Testis (tissue), 3 donors: ENCODE results near the gene FHOD3. TPM values are rescaled to one million over a fixed set of nuclear protein-coding genes. Genes with fewer than 3 reads are reported as not detected.

Source experiments
- DNase-seq: peaks from one replicate; pipeline ENCODE4 v3.0.0-alpha.2; 2019
- H3K27ac ChIP-seq, 2 donors: fragments of 200-600 bp; sonication (generic); one replicate each; pipeline ENCODE4 v1.5.1; 2019
- H3K27me3 ChIP-seq: fragments of 200-600 bp; sonication (generic); one replicate; pipeline ENCODE4 v1.5.1; 2019
- H3K36me3 ChIP-seq: fragments of 200-600 bp; sonication (generic); one replicate; pipeline ENCODE4 v1.5.1; 2017; ENCODE audit warnings: low read depth; ENCODE audit errors: missing control alignments
- H3K4me1 ChIP-seq: fragments of 200-600 bp; sonication (generic); one replicate; pipeline ENCODE4 v1.5.1; 2019
- H3K4me3 ChIP-seq, 2 donors: fragments of 200-600 bp; sonication (generic); one replicate each; pipeline ENCODE4 v1.5.1; 2017 to 2019
- H3K9me3 ChIP-seq: fragments of 200-600 bp; sonication (generic); one replicate; pipeline ENCODE4 v1.5.1; 2017
- CTCF ChIP-seq, 3 experiments: fragments of 450-650 bp in 2 of 3; fragments of 200-600 bp in 1 of 3; sonication (generic) in 1 of 3; IDR thresholded peaks; one replicate each; pipeline ENCODE4 v1.5.1; 2016 to 2019; ENCODE audit warnings: antibody characterized with exemption in 3 of 3, mild to moderate bottlenecking in 2 of 3, moderate library complexity in 1 of 3
- POLR2A ChIP-seq: fragments of 450-650 bp; IDR thresholded peaks from one replicate; pipeline ENCODE4 v1.6.1; 2017; ENCODE audit warnings: antibody characterized with exemption, mild to moderate bottlenecking, moderate library complexity
- WGBS, 2 donors: methylation state at CpG; one replicate each; pipeline ENCODE4 v1.1.5; 2018; 5-methylcytosine and 5-hydroxymethylcytosine counted together
- intact Hi-C: fragments of 100-400 bp; cut with DNase I; formaldehyde crosslinking; loops from one replicate; pipeline ENCODE4 v1.15.1; 2023; ENCODE audit warnings: low total_unique reads
- polyA plus RNA-seq: library from polyadenylated mRNA; stranded (reverse); fragments of 350-450 nt; fragmentation: Illumina TruSeq; extraction: RNeasy Lipid Tissue Mini Kit (QIAGEN cat#74804); gene quantifications from one replicate; pipeline ENCODE4 v1.2.3, GENCODE V29; 2014; ENCODE audit warnings: low read depth, low replicate concordance; ENCODE audit not compliant: insufficient read depth
- total RNA-seq, 2 donors: library from RNA; depleted of rRNA; stranded (reverse); fragments of >200 nt; gene quantifications; one replicate each; pipeline ENCODE4 v1.2.3, GENCODE V29; 2016

The FHOD3 gene
- total and polyA plus RNA-seq, 3 donors from 2014 or later, result 6.5 to 46.8 (median 37.3) TPM

GRCh38 chr18:36441426-36442240 is 144.1 kb downstream of the FHOD3 start:
- H3K27ac ChIP-seq, result no peak overlapping the region
- intact Hi-C loops, result no loop called here
- no peak for DNase-seq
- WGBS, 2 donors, result 23 to 37% methylated on average over 9 of the region's 9 CpGs
- no peak overlapping the region for H3K4me3 ChIP-seq
- H3K9me3 ChIP-seq, result no peaks in the 10 kb centered on the region
- no peaks in the 10 kb centered on the region for H3K27me3 ChIP-seq
- no peak for TF ChIP-seq CTCF (IDR thresholded peaks at IDR 0.05)
- no peak for TF ChIP-seq POLR2A
- H3K36me3 ChIP-seq, result no peaks in the 10 kb centered on the region
- H3K4me1 ChIP-seq, result peaks cover 10% of the 10 kb centered on the region

DNA sequence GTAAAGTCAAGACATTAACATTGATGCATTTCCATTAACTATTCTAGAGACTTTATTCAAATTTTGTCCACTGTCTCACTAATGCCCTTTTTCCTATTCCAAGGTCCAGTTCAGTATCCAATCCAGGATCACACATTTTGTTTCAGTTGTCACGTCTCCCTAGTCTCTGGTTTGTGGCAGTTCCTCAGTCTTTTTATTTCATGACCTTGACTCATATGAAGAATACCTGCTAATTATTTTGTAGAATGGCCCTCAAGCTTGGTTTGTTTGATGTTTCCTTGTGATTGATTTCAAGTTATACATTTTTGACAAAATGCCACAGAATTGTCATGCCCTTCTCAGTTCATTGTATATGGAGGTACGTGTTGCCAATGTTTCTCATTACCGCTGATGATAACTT is 145.2 kb downstream of the FHOD3 start:
- TF ChIP-seq POLR2A (no peak), CTCF (IDR thresholded peaks at IDR 0.05) (no peak)
- intact Hi-C loops, result no loop called here
- no peaks in the 10 kb centered on the region for H3K36me3 ChIP-seq
- H3K27ac ChIP-seq, result no peak overlapping the region
- WGBS, 2 donors, result 86 to 87% methylated on average over 3 of the region's 3 CpGs
- no peak overlapping the region for H3K4me3 ChIP-seq
- no peaks in the 10 kb centered on the region for H3K27me3 ChIP-seq
- DNase-seq, result no peak
- peaks cover 10% of the 10 kb centered on the region for H3K4me1 ChIP-seq
- no peaks in the 10 kb centered on the region for H3K9me3 ChIP-seq

DNA sequence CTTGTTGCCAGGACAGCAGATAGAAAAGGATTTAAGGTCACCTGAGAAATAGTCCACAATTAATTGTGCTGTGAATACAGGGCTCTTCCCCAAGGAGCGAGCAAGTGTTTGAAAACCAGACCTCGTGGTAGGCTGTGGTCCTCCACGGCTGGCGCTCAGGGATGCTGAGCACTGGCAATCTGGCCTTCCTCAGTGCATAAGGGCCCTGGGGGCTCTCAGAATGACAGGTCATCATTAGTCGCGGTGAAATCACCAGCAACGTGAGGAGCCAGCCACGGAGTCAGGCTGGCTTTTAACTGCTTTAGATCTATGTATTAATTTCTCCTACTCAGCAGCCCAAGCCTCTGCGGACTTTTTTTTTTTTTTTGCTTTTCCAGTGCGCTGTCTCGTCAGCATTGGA is 148.5 kb downstream of the FHOD3 start:
- Histone ChIP-seq H3K27me3 (no peaks in the 10 kb centered on the region), H3K27ac (no peak overlapping the region), H3K36me3 (no peaks in the 10 kb centered on the region), H3K9me3 (no peaks in the 10 kb centered on the region), H3K4me3 (no peak overlapping the region), H3K4me1 (peaks cover 4% of the 10 kb centered on the region)
- TF ChIP-seq POLR2A (no peak), CTCF (IDR thresholded peaks at IDR 0.05) (no peak)
- 80 to 86% methylated on average over 11 of the region's 11 CpGs for WGBS, 2 donors
- DNase-seq, result no peak
- intact Hi-C loops, result no loop called here

DNA sequence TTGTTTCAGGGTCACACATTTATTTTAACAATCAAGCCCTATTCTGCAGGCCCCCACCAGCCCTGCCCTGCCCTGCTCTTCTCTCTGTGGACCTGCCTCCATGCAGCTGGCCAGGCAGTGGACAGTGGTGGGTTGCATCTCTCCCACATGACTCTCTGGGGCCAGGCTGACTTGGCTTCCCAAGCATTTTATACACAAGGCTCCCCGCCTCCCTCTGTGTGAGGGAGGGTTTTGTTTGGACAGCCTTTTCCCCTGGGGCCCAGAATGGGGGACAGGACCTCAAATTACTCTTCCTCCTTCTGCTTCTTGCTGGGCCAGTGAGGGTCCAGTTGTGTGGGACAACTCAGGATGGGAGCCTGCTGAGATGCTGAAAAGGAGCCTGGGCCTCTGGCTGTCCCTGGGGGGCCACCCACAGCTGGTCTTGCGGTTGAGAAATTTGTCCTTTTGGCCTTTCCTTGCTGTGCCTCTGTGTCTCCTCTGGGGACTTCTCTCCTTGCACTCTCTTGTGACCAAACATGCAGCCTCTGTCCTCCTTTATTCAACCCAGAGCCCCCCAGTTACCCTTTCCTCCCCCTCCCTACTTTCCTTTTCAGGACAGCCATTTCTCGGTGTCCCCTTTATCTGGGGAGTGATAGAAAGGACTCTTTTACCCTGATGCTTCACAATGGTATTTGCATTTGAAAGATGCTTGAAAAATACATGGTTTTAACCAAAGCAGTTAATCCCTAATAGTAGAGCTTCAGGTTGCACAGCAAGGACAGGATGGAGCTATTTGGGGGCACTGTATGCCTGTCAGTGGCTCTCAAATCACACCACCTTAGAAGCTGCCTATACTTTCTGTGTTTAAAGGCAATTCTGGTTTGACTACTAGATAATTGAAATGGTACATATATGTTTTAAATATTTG is 151.1 kb downstream of the FHOD3 start:
- WGBS, 2 donors, result 68 to 73% methylated on average over 3 of the region's 3 CpGs
- no peaks in the 10 kb centered on the region for H3K36me3 ChIP-seq
- no peaks in the 10 kb centered on the region for H3K9me3 ChIP-seq
- no peaks in the 10 kb centered on the region for H3K27me3 ChIP-seq
- no peak overlapping the region for H3K4me3 ChIP-seq
- no peak overlapping the region for H3K27ac ChIP-seq
- no peaks in the 10 kb centered on the region for H3K4me1 ChIP-seq
- intact Hi-C loops, result no loop called here
- TF ChIP-seq CTCF (IDR thresholded peaks at IDR 0.05) (no peak), POLR2A (no peak)
- DNase-seq, result no peak
